ENCODE measurements around the gene CACNA1C.

CACNA1C gene

GRCh38 chr12:2372178-2372577 lies 319.4 kb downstream of the CACNA1C start:
- no peak overlapping the region for H3K4me3 ChIP-seq (ENCODE audit: low read depth, low read length)
- TF ChIP-seq POLR2A (IDR thresholded peaks at IDR 0.05; ENCODE audit: extremely low read depth, insufficient read length): no peak
- DNase-seq (ENCODE audit: low read depth): no peak

GRCh38 chr12:2372735-2373134 lies 319.9 kb downstream of the CACNA1C start:
- H3K4me3 ChIP-seq (ENCODE audit: low read depth, low read length): no peak overlapping the region
- TF ChIP-seq POLR2A (IDR thresholded peaks at IDR 0.05; ENCODE audit: extremely low read depth, insufficient read length) (no peak), CTCF (IDR thresholded peaks at IDR 0.05; ENCODE audit: low read depth, low read length) (no peak), MYC (IDR thresholded peaks at IDR 0.05; ENCODE audit: low read depth, low read length) (no peak)
- TF ChIP-seq, protein P1, sequence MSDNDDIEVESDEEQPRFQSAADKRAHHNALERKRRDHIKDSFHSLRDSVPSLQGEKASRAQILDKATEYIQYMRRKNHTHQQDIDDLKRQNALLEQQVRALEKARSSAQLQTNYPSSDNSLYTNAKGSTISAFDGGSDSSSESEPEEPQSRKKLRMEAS (IDR thresholded peaks at IDR 0.05; ENCODE audit: low read depth, low read length): no peak
- no peak for DNase-seq (ENCODE audit: low read depth)

- no peak for TF ChIP-seq MYC (IDR thresholded peaks at IDR 0.05; ENCODE audit: low read depth, low read length)
- TF ChIP-seq, protein P1 (IDR thresholded peaks at IDR 0.05; ENCODE audit: low read depth, low read length): no peak
- TF ChIP-seq CTCF (IDR thresholded peaks at IDR 0.05; ENCODE audit: low read depth, low read length): no peak
- no peak for TF ChIP-seq POLR2A (IDR thresholded peaks at IDR 0.05; ENCODE audit: extremely low read depth, insufficient read length)
- DNase-seq (ENCODE audit: low read depth): no peak
- no peak overlapping the region for H3K4me3 ChIP-seq (ENCODE audit: low read depth, low read length)
These were observed 320.5 kb downstream of the CACNA1C start for GRCh38 chr12:2373307-2373706.

GRCh38 chr12:2374092-2374906 lies 321.5 kb downstream of the CACNA1C start:
- TF ChIP-seq CTCF (IDR thresholded peaks at IDR 0.05; ENCODE audit: low read depth, low read length): no peak
- TF ChIP-seq, protein P1 (IDR thresholded peaks at IDR 0.05; ENCODE audit: low read depth, low read length): no peak
- no peak for TF ChIP-seq POLR2A (IDR thresholded peaks at IDR 0.05; ENCODE audit: extremely low read depth, insufficient read length)
- TF ChIP-seq MYC (IDR thresholded peaks at IDR 0.05; ENCODE audit: low read depth, low read length): no peak
- H3K4me3 ChIP-seq (ENCODE audit: low read depth, low read length): no peak overlapping the region
- DNase-seq (ENCODE audit: low read depth): no peak

GRCh38 chr12:2375871-2376270 lies 323.1 kb downstream of the CACNA1C start:
- no peak overlapping the region for H3K4me3 ChIP-seq (ENCODE audit: low read depth, low read length)
- DNase-seq (ENCODE audit: low read depth): no peak
- TF ChIP-seq, protein P1 (IDR thresholded peaks at IDR 0.05; ENCODE audit: low read depth, low read length): no peak

DNA sequence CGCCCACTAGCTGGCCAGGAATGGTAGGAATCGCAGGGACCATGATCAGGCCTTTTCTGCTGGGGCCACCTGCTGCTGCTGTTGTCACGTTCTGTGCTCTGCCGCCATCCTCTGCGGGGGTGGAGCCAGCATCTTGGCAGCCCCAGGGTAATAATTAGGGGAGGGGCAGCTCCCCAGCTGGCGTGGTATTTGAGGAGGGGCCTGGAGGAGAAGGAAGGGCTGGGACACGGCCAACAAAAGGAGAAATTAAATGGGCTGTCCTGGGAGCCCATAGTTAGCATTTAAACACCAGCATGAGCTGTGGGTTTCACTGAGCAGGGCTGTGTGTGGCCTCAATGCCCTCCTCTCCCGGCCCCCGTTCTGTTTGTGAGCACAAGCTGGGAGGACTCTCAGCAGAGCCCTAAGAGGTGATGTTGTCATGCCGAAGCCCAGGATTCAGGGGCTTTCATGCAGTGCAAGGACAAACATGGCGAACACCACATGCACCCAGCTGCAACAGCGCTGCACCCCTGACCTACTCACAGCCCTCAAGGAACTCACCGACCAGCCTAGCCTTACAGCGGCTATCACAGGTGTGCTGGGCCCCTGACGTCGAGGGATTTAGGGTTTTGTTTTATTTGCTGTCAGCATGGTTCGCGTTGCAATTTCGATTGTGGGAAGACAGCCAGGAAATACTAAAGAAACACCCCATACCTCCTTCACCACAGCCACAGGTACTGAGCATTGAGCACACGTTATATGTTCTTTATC lies 324.3 kb downstream of the CACNA1C start:
- H3K4me3 ChIP-seq (ENCODE audit: low read depth, low read length): no peak overlapping the region
- no peak for DNase-seq (ENCODE audit: low read depth)
- TF ChIP-seq, protein P1 (IDR thresholded peaks at IDR 0.05; ENCODE audit: low read depth, low read length): no peak
- TF ChIP-seq CTCF (IDR thresholded peaks at IDR 0.05; ENCODE audit: low read depth, low read length): no peak
